NCI-H748 treated with DMSO at 0.1 percent for 48 hours (cell line): ENCODE measurements around the gene CDC42.

Experiments used
- DNase-seq: peaks from one replicate; lab custom pipeline; 2025; lab: John Stamatoyannopoulos, UW

CDC42 gene

GRCh38 chr1:22110016-22110415 lies 57.5 kb downstream of the CDC42 start:
- DNase-seq: peak; percentile 35

DNA sequence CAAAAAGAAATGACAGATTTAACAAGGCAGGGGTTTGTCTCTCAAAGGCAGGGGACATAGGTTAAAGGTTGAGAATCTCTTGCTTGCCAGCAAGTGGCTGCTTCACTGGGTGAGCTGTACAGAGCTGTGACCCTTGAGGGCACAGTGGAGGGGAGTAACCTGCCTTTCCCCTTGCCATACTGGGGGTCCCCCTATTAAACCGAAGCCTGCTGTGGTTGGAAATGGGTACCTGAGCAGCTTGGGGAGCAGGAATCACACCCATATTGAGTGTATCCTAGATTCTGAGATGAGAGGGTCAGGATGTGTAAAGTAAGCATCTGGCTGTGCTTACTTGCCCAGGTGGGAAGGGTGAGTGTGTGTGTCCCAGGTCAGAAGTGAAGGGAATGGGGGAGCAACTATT lies 58.6 kb downstream of the CDC42 start:
- DNase-seq: no peak

DNA sequence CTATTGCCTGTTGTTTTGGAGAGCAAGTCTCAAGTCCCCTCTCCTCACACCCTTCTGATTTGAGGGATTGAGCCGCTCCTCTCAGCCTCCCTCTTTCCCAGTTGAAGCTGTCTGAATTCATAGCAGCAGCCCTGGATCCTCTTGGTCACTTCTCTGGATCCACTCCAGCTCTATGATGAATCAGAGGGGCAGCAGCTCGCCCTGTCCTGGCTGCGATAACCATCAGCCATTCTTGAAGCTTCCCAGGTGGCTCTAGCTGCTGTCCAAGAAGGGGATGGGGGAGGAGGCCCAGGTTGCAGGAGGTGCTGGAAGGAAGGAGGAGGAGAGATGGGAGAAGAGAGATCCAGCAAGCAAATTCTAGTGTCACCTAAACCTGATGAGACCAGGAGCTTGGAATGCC lies 59.1 kb downstream of the CDC42 start:
- DNase-seq: no peak

GRCh38 chr1:22112554-22112953 lies 60.0 kb downstream of the CDC42 start:
- DNase-seq: no peak

- DNase-seq: no peak
Measured at GRCh38 chr1:22114083-22115012, 61.8 kb downstream of the CDC42 start.

DNA sequence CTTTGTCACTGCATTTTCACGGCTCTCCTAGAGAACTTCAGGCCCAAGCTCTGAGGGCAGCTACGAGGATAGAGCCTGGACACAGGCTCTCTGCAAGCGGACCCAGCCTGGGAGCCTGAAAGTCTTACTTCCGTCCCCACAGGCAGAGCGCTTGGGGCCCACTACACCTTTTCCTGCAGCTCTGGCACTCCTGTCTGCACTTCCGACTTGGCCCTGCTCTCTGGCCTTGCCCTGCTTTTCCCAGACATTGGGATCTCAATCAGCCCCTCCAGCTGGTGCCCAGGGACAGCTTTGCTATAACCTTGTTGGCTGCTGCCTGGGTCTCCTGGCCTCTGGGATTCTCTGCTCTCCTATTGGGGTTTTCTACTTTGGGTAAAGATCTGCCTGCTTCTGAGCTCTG lies 62.8 kb downstream of the CDC42 start:
- DNase-seq: no peak

DNA sequence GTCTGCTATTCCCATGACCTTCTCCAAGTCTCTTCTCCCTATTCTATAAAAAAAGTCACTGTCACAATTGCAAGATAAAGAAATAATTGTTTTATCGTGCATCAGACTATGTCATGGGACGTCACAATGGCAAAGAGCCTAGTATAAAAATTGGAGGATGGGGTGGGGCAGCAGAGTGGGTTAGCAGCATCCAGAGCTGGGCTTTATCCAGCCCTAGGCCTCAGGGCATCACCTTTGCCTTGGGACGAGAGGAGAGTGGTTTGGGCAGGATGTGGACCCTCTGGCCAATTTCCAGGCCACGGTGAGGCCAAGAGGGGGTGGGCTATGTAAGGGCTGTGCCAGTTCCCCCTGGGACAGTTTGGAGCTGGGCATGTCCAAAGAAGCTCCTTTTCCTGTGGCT lies 64.7 kb downstream of the CDC42 start:
- no peak for DNase-seq

DNA sequence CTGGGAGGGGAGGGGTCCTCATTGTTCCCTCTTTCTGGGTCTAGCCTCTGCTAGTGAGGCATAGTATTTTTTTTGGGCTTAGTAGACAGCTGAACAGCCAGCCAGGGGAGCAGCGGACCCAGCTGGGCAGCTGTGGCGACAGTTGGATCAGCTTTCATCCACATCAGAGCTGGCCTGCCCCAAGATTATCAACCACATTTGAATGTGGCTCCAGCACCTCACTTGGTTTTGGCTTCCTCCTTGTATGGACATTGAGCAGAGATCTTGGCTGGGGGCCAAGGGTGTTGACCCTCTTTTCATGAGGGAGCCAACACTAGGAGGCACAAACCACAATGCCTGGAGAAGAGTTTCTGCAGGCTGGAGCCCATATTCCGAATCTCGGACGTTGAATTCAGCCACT lies 65.3 kb downstream of the CDC42 start:
- DNase-seq: no peak

DNA sequence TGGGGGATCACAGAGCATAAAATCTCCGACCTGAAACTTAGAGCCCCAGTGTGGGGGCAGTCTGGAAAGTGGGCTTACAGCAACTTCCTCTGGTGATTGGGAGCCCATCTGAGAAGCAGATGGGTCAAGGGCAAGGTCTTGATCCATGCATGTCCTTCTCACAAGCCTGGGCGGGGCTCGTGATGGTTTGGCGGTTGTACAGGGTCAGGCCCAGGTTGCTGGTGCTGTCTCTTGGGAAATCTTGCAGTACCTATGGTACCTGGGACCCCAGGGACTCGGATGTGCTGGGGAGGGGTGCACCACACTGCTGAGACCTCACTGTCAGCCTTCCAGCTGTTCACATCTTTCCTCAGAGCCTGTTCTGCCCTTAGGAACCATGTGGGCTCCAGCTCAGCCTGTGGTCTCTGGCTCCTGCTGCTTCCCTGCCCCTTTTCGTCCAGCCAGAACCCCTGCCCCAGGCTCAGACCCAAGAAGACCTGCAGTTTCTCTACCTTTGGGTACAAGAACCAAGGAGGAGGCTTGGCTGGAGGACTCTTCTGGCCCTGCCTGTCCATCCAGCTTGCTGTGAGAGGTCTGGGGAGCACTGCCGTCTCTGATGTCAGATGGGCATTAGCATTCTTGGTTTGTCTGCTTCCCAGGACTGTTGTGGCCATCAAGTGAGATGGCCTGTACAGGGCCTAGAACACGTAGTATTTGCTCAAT lies 65.9 kb downstream of the CDC42 start:
- no peak for DNase-seq

- no peak for DNase-seq
Measured at GRCh38 chr1:22119626-22120468, 67.3 kb downstream of the CDC42 start.

DNA sequence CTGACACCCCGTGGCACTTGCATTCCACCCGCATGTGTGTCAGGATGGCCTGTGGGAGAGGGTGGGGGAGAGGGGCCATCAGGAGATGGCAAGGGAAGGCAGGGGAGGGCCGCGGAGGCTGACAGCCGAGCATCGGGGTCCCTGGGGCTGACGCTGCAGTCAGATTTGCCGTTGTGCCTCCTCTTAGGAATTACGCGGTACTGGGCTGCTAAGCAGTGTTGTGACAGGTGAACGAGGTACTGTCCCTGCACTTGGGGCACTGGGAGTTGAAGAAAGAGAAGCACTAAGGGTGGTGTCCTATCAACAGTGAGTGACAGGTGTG lies 67.9 kb downstream of the CDC42 start:
- DNase-seq: no peak

DNA sequence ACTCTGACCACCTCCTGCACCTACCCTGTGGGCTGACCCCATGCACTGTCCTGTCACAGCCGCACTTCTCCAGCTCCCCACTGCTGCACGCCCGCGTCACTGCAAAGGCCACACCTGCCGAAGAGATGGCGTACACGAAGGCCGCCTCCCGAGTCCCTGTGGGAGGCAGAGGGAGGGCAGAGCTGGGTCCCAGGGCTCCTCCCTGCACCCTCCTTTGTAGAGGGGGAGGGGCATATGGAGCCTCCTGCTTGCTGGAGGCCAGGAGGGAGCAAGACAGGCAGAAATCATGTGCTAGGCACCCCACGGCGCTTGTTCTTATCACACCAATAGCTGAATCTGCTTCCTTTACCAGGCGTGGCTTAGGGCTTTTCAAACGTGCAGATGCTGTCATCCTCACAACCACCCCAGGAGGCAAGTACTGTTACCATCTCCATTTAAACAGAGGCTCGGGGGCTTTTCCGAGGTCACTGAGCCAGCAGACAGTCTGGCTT lies 69.0 kb downstream of the CDC42 start:
- DNase-seq: no peak

- DNase-seq: no peak
Measured at GRCh38 chr1:22122273-22123070, 70.0 kb downstream of the CDC42 start.

DNA sequence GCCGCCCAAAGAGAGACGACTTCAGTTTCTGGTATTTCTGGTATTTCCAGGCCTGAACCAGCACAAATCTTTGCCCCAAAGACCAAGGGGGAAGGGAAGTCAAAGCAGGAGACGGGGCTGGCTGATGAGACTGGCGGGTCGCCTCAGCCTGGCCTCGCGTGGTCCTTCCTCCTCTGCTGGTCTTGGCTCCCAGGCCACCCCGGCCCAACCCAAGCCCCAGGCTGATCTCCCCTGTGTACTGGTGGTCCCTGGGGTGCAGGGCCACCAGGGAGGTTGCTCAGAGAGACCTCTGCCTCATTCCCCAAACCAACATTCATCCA lies 70.5 kb downstream of the CDC42 start:
- no peak for DNase-seq

- DNase-seq: no peak
Measured at GRCh38 chr1:22123901-22124404, 71.4 kb downstream of the CDC42 start.

- no peak for DNase-seq
Measured at GRCh38 chr1:22124592-22125229, 72.2 kb downstream of the CDC42 start.

DNA sequence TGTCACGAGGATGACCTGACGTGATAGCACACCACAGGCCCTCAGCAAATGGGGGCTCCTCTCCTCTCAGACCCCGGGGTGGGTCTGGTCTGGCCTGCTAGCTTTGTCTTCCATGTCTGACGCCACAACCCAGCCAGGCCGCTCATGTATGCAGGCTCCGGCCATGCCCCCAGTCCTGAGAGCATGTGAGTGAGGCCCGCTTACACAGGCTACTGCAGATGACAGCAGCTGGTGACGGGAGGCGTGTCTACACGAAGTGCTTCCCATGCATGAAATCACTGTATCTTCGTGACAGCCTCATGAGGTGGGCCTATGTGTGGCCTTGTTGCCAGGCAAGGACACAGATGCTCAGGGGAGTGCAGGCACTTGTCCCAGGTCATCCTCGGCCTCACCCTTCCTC lies 74.0 kb downstream of the CDC42 start:
- no peak for DNase-seq

- DNase-seq: no peak
Measured at GRCh38 chr1:22127248-22127647, 74.7 kb downstream of the CDC42 start.

DNA sequence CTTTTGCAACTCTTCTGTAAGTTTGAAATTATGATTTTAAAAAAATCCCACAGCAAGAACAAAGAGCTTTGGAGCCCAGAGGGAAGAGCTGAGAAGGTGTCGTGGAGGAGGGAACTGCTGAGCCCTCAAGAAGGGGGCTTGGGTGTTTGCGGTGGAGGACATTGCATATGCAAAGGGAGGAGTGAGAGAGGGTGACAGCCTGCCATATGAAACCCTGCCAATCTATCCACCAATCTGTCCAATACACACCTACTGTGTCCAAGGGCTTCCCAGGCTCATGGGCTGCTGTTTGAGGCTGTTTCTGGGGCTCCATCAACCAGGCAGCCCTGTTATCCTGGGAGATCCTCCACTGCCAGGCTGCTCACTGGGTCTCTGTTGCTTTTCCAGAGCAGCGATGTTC lies 75.2 kb downstream of the CDC42 start:
- no peak for DNase-seq

DNA sequence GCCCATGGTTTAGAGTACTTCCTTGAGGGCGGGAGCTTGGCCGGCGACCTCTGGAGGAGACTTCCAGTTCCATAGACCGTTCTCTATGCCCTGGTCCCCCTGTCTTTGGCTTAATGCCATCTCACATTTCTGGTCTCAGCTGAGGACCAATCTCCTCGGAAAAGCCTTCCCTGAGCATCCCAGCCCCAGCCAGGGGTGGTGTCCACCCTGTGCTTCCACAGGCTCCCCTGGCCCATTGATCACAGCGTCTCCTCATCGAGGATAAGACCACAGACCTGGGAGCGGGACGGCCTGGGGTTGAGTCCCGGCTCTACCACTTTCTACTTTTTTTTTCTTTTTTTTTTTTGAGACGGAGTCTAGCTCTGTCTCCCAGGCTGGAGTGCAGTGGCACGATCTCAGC lies 75.9 kb downstream of the CDC42 start:
- no peak for DNase-seq

GRCh38 chr1:22129501-22130117 lies 77.1 kb downstream of the CDC42 start:
- DNase-seq: no peak
